Raji (cell line): Measurements from ENCODE around the gene ARHGEF3.
A peak's percentile ranks its signal among the peaks of the same experiment; 100 is the strongest.

Source experiments
- POLR2A ChIP-seq: IDR thresholded peaks from 2 replicates; pipeline ENCODE4 v1.6.1; 2011; ENCODE audit warnings: low read depth, low read length, control low read depth; ENCODE audit not compliant: insufficient read depth

Gene ARHGEF3

DNA sequence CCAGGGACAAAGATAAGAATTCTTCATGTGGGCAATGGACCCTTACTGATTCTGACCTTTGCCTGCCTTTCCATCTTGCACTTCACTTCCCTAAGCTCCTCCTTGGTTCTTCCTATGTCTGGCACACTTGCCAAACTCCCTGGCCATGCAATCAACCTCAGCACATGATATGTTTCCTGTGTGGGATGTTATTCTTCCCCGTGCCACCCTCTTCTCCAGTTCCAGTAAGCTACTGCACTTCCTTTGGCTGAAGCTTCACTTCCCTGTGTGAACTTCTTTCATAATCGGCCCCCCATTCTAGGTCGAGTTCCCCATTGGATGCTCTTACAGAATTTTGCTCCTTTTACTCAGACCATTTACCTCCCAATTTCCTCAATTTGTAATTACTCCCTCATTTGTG, 108.0 kb downstream of the ARHGEF3 start:
- TF ChIP-seq POLR2A: no peak

DNA sequence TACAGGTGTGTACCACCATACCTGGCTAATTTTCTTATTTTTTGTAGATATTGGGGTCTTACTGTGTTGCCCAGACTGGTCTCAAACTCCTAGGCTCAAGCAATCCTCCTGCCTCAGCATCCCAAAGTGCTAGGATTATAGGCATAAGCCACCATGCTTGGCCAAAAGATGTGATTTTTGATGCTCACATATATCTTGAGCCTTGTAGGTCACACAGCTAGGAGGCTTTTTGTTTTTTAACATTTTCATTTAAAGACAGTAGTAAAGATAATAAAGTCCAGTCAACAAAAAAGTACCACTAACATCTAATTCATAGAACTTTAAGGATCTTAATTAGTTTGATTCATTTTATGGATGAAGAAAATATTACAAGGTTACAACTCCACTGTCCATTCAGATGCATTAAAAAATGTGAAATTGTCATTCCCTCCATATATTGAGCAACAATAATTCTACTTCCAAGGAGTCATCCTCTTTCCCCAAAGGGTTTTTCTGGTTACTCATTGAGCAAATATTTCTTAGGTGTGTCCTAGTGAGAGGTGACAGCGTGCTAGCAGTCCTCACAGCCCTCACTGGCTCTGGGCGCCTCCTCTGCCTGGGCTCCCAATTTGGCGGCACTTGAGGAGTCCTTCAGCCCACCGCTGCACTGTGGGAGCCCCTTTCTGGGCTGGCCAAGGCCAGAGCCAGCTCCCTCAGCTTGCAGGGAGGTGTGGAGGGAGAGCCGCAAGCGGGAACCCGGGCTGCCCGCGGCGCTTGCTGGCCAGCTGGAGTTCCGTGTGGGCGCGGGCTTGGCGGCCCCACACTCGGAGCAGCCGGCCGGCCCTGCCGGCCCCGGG, 110.4 kb downstream of the ARHGEF3 start:
- no peak for TF ChIP-seq POLR2A

DNA sequence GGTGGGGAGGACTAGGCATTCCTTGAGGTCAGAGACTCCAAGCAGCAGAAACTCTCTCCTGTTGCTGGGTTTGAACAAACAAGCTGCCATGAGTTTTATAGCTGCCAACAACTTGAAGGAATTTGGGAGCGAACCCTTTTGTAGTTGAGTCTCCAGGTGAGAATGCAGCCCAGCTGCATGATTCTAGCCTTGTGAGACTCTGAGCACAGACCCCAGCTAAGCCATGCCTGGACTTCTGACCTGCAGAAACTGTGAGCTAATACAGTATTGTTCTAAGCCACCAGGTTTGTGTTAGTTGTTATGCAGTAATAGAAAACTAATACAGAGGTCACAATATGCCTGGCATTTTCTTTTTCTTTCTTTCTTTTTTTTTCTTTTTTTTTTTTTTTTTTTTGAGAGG, 112.4 kb downstream of the ARHGEF3 start:
- no peak for TF ChIP-seq POLR2A

DNA sequence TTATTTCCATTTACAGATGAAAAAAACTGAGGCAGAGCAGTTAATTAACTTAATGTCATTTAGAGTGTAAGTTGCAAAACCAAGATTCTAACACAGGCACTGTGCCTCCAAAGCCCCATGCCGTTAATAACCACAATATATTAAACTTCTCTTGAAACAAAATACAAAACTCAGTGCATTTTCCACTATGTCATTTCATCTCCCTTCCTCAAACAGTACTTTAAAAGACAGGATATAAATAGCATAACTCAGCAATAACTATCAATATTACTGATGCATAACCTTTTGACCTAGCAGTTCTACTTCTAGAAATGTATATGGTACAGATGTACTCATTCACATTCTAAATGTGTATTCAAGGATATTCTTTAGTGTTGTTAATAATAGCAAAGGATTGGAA, 113.6 kb downstream of the ARHGEF3 start:
- TF ChIP-seq POLR2A: no peak

- no peak for TF ChIP-seq POLR2A
These were observed 117.7 kb downstream of the ARHGEF3 start for GRCh38 chr3:56684029-56684428.

- peak; percentile 49 for TF ChIP-seq POLR2A
These were observed 118.5 kb downstream of the ARHGEF3 start, which contains the start of gene TASOR for GRCh38 chr3:56683122-56683817. Gene TASOR, minus strand, starts transcription at chr3:56683265. Its CDS starts 259 bp downstream, at chr3:56683006.

- TF ChIP-seq POLR2A: peak; percentile 63
These were observed 119.2 kb downstream of the ARHGEF3 start for GRCh38 chr3:56682462-56683121.

- TF ChIP-seq POLR2A: no peak
These were observed 119.7 kb downstream of the ARHGEF3 start for GRCh38 chr3:56681984-56682461.

- TF ChIP-seq POLR2A: no peak
These were observed 121.6 kb downstream of the ARHGEF3 start for GRCh38 chr3:56680054-56680580.
